Mesothelial cell of epicardium (in vitro differentiated cells): ENCODE measurements around the gene KDM7A. TPM values are rescaled to one million over a fixed set of nuclear protein-coding genes. Genes with fewer than 3 reads are reported as not detected.
"Not testable (repeated sequence)": the region's sequence is repeated elsewhere in the genome, so short reads cannot be mapped to it uniquely, and the experiment has no call there.

Source experiments
- DNase-seq, 2 experiments: peaks; one replicate each; pipeline ENCODE4 v3.0.0; 2021; ENCODE audit warnings: low spot score in 2 of 2; ENCODE audit not compliant: unreplicated experiment in 2 of 2
- H3K27ac Mint-ChIP-seq: 2 replicates; pipeline ENCODE4 v1.8.0; 2021; ENCODE audit warnings: mixed read lengths
- H3K27me3 Mint-ChIP-seq: 2 replicates; pipeline ENCODE4 v1.8.0; 2021; ENCODE audit warnings: low read depth, mixed read lengths
- H3K36me3 Mint-ChIP-seq: 2 replicates; pipeline ENCODE4 v1.8.0; 2021; ENCODE audit warnings: mixed read lengths
- H3K4me1 Mint-ChIP-seq: 2 replicates; pipeline ENCODE4 v1.8.0; 2021; ENCODE audit warnings: mixed read lengths
- H3K4me3 Mint-ChIP-seq: 2 replicates; pipeline ENCODE4 v1.8.0; 2021; ENCODE audit warnings: mild to moderate bottlenecking, moderate library complexity, mixed read lengths
- H3K9me3 Mint-ChIP-seq: 2 replicates; pipeline ENCODE4 v1.8.0; 2021; ENCODE audit warnings: mixed read lengths
- total RNA-seq: library from RNA; stranded (reverse); gene quantifications from 3 replicates; pipeline ENCODE4 v1.2.1, GENCODE V29; 2021
- TF ChIP-seq, protein P1 (sequence below): fragments of 200-600 bp; sonication (generic); IDR thresholded peaks from one replicate; pipeline ENCODE4 v1.5.0; 2021; ENCODE audit warnings: antibody characterized with exemption; ENCODE audit not compliant: unreplicated experiment

KDM7A gene
- total RNA-seq, 1 donor from 2014 or later = 8.4 TPM

DNA sequence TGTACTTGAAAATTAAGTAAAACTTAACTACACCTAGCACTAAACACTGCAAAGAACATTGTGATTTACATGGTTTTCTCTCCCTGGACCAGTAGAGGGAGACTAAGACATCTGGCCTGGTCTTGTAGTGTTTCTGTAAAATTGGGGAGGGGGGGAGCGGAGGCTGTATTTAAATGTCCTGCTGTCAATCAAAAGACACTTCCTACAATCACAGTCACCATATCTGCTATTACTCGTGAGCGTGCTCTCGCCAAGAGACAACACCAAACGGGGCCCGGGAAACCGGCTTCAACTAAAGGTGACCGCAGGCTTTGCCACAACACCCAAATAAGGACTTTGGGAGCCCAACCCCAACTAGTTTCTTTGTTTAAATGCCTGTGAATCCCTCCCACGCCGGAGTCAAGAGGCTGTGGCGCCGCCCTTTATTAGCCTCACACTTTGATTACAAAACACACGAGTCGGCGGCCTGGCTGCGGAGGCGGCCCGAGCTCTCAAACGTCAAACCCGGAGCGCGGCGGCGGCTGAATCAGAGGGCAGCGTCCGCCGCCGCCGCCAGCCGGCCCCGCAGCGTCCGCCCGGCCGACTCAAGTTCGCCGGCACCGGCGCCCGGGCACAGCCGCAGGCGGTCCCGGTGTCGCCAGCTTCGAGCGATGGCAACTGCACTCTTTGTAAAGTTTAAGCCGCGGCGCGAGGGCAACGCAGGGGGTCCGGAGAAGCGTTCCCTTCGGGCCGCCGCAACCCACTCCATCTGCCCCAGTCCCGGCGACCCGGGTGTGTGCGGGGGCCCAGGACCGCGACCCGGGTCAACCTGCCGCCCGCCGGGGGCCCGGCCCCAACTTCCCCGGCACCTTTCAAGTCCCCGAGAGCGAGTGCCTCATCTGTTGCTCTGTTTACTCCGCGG is 1.3 kb downstream of the KDM7A start:
- H3K36me3 Mint-ChIP-seq = no peaks in the 10 kb centered on the region

DNA sequence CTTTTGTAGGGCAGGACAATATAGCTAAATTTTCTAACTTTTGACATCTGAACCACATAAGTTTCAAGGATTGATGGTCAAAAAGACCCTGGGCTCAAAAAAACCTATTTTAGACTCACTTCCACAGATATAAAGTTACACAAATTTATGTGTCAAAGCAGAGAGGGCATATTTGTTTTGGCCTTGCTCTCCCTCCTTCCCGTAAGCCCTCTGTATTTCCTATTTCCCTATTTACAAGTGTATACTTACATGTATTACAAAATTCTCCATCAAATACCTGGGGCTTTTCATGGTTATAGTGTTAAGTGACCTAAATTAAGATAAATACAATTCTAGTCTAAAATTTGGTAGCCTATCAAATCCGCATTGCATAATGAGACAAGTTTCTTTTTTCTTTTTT is 2.6 kb downstream of the KDM7A start:
- H3K27me3 Mint-ChIP-seq = peaks cover 12% of the 10 kb centered on the region
- TF ChIP-seq, protein P1, sequence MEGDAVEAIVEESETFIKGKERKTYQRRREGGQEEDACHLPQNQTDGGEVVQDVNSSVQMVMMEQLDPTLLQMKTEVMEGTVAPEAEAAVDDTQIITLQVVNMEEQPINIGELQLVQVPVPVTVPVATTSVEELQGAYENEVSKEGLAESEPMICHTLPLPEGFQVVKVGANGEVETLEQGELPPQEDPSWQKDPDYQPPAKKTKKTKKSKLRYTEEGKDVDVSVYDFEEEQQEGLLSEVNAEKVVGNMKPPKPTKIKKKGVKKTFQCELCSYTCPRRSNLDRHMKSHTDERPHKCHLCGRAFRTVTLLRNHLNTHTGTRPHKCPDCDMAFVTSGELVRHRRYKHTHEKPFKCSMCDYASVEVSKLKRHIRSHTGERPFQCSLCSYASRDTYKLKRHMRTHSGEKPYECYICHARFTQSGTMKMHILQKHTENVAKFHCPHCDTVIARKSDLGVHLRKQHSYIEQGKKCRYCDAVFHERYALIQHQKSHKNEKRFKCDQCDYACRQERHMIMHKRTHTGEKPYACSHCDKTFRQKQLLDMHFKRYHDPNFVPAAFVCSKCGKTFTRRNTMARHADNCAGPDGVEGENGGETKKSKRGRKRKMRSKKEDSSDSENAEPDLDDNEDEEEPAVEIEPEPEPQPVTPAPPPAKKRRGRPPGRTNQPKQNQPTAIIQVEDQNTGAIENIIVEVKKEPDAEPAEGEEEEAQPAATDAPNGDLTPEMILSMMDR = no peak
- peaks cover 13% of the 10 kb centered on the region for H3K4me1 Mint-ChIP-seq
- no peak overlapping the region for H3K4me3 Mint-ChIP-seq
- no peaks in the 10 kb centered on the region for H3K36me3 Mint-ChIP-seq
- H3K9me3 Mint-ChIP-seq = no peaks in the 10 kb centered on the region
- DNase-seq = no peak
- H3K27ac Mint-ChIP-seq = peak overlapping the region; percentile 95

More for the DNA sequence above, 1.3 kb downstream of the KDM7A start:
- Mint-ChIP-seq H3K9me3 (no peaks in the 10 kb centered on the region), H3K4me3 (peak overlapping the region; percentile 86), H3K27me3 (peaks cover 15% of the 10 kb centered on the region), H3K4me1 (peaks cover 13% of the 10 kb centered on the region), H3K27ac (peak overlapping the region; percentile 95)
- TF ChIP-seq, protein P1 = peak; percentile 43
- DNase-seq = peak; percentile 43 to 77

DNA sequence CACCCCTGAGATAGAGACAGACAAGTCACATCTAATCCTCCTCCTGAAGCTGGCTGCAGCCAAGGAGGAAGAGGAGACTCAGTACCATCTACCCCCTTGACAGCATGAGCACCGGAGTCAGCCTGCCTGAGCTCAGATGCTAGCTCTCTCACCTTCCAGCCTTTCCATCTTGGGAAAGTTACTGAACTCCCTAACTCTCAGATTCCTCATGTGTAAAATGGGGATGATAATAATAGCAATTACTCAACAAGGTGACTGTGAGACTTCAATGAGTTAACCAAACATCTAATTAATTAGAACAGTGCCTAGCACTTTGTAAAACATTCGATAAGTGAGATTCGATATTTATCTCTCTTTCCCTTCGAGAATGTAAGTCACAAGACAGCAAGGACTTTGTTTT is 6.4 kb downstream of the KDM7A start:
- Mint-ChIP-seq H3K9me3 (no peaks in the 10 kb centered on the region), H3K27ac (no peak overlapping the region), H3K4me1 (peaks cover 5% of the 10 kb centered on the region), H3K4me3 (no peak overlapping the region), H3K27me3 (no peaks in the 10 kb centered on the region), H3K36me3 (no peaks in the 10 kb centered on the region)
- TF ChIP-seq, protein P1 = no peak
- no peak for DNase-seq

DNA sequence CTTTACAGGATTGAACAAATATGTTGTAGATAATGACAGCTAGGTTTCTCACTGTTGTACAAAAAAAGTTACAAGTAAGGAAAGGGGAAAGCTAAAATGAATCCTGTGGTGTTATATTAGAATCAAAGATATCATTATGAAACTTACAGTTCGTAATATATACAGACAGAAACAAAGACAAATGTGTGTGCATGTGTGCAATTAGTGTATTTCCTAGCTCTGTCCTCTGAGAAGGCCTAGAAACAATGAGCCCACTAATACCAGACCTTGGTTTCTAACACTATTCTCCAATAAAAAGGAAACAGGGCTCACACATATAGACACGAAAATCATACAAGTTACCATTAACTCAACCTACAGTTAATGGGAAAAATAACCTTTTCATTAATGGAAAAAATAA is 8.0 kb downstream of the KDM7A start:
- no peaks in the 10 kb centered on the region for H3K36me3 Mint-ChIP-seq
- DNase-seq = no peak
- no peaks in the 10 kb centered on the region for H3K9me3 Mint-ChIP-seq
- no peak overlapping the region for H3K4me3 Mint-ChIP-seq
- H3K27me3 Mint-ChIP-seq = no peaks in the 10 kb centered on the region
- TF ChIP-seq, protein P1 = no peak
- H3K4me1 Mint-ChIP-seq = no peaks in the 10 kb centered on the region
- H3K27ac Mint-ChIP-seq = no peak overlapping the region

DNA sequence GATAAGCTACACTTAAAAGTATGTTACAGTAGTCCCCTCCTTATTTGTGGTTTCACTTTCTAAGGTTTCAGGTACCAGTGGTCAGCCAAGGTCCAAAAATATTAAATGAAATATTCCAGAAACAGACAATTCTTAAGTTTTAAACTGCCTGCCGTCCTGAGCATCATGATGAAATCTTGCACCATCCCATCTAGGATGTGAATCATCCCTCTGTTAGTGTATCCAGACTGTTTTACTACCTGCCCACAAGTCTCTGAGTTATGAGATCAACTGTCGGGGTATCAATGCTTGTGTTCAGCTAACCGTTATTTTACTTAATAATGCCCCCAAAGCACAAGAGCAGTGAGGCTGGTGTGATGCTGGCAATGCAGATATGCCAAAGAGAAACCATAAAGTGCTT is 11.4 kb downstream of the KDM7A start:
- Mint-ChIP-seq H3K9me3 (no peaks in the 10 kb centered on the region), H3K4me3 (no peak overlapping the region), H3K27ac (no peak overlapping the region), H3K4me1 (peaks cover 6% of the 10 kb centered on the region), H3K36me3 (no peaks in the 10 kb centered on the region), H3K27me3 (no peaks in the 10 kb centered on the region)
- TF ChIP-seq, protein P1 = no peak
- no peak for DNase-seq

DNA sequence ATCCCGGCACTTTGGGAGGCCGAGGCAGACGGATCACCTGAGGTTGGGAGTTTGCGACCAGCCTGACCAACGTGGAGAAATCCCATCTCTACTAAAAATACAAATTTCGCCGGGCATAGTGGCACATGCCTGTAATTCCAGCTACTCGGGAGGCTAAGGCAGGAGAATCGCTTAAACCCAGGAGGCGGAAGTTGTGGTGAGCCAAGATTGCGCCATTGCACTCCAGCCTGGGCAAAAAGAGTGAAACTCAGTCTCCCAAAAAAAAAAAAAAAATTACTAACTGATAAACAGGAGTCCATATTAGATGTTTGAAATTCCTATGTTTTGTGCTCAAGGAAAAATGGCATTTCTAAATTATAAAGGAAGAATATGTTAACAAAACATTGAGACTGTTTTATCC is 14.7 kb downstream of the KDM7A start:
- H3K36me3 Mint-ChIP-seq, H3K27ac Mint-ChIP-seq, H3K4me3 Mint-ChIP-seq, DNase-seq, H3K9me3 Mint-ChIP-seq, H3K27me3 Mint-ChIP-seq: not testable (repeated sequence)
- peaks cover 11% of the 10 kb centered on the region for H3K4me1 Mint-ChIP-seq
